ENCODE results near the gene SDS. TPM values are rescaled to one million over a fixed set of nuclear protein-coding genes. Genes with fewer than 3 reads are reported as not detected.

Gene SDS
- total and polyA plus RNA-seq, 2 of the 13 experiments (the other 11 are each of a cell fraction or from before 2014, with no cell fraction given) = not detected

- Histone ChIP-seq H2AFZ (ENCODE audit: low read length) (no peak overlapping the region), H3K9ac (ENCODE audit: insufficient read depth, low read depth, low read length) (no peak overlapping the region), H3K27ac (ENCODE audit: extremely low read length, insufficient read depth, low read length) (no peak overlapping the region), H4K20me1 (ENCODE audit: insufficient read depth, low read length) (no peaks in the 10 kb centered on the region; the same call in 1 of the 2 replicates), H3K9me3 (ENCODE audit: low read length) (no peaks in the 10 kb centered on the region), H3K4me2 (ENCODE audit: low read depth, low read length) (no peak overlapping the region), H3K36me3 (replicated peaks in 1 of 2; ENCODE audit: control insufficient read depth in 1 of 2, insufficient read depth in 2 of 2, low read length in 2 of 2) (no peaks in the 10 kb centered on the region), H3K4me1 (ENCODE audit: insufficient read depth, low read length) (0 out of 2 replicates have a peak, but pooled peaks cover 9% of the 10 kb centered on the region), H3K79me2 (ENCODE audit: insufficient read depth, low read length) (no peaks in the 10 kb centered on the region), H3K4me3 (replicated peaks in 1 of 3; ENCODE audit: insufficient read depth in 1 of 3, low read depth in 2 of 3, low read length in 3 of 3) (no peak overlapping the region), H3K27me3 (ENCODE audit: control insufficient read depth in 1 of 2, insufficient read depth in 2 of 2, low read length in 2 of 2) (peaks cover 3% of the 10 kb centered on the region in 2 experiments; a peak in 1 of 5 replicates)
- BruUV-seq (replicated peaks) = no TSS peak
- in situ Hi-C loops (cut with HindIII; ENCODE audit: extremely low pct_ligation_motif_present, low pct_unique_long_range_greater_than_20kb) (no loop called here), intact Hi-C loops (cut with micrococcal nuclease; ENCODE audit: unreplicated experiment) (no loop called here)
- 0% methylated on average over 1 of the region's 16 CpGs for WGBS (ENCODE audit: low lambda C conversion rate)
- ATAC-seq (no peak), FAIRE-seq (no peak), DNase-seq (ENCODE audit: low spot score) (no peak)
- TF ChIP-seq HDAC2 (CRISPR knock-in tag; IDR thresholded peaks at IDR 0.05) (no peak), RBFOX2 (IDR thresholded peaks at IDR 0.05; ENCODE audit: low read depth, low read length) (no peak), FOXK2 (IDR thresholded peaks at IDR 0.05) (no peak), ZNF598 (CRISPR knock-in tag; IDR thresholded peaks at IDR 0.05; ENCODE audit: borderline replicate concordance) (no peak), ZNF580 (CRISPR knock-in tag; IDR thresholded peaks at IDR 0.05; ENCODE audit: borderline replicate concordance, low read depth) (no peak), ZUFSP (CRISPR knock-in tag; IDR thresholded peaks at IDR 0.05; ENCODE audit: borderline replicate concordance) (no peak), ZNF513 (CRISPR knock-in tag; conservative IDR thresholded peaks at IDR 0.05) (no peak), ATF3 (CRISPR knock-in tag; IDR thresholded peaks at IDR 0.05) (no peak), RFX1 (IDR thresholded peaks at IDR 0.05) (no peak), GATAD2A (CRISPR knock-in tag; IDR thresholded peaks at IDR 0.05) (no peak)
- TF ChIP-seq, protein P1, sequence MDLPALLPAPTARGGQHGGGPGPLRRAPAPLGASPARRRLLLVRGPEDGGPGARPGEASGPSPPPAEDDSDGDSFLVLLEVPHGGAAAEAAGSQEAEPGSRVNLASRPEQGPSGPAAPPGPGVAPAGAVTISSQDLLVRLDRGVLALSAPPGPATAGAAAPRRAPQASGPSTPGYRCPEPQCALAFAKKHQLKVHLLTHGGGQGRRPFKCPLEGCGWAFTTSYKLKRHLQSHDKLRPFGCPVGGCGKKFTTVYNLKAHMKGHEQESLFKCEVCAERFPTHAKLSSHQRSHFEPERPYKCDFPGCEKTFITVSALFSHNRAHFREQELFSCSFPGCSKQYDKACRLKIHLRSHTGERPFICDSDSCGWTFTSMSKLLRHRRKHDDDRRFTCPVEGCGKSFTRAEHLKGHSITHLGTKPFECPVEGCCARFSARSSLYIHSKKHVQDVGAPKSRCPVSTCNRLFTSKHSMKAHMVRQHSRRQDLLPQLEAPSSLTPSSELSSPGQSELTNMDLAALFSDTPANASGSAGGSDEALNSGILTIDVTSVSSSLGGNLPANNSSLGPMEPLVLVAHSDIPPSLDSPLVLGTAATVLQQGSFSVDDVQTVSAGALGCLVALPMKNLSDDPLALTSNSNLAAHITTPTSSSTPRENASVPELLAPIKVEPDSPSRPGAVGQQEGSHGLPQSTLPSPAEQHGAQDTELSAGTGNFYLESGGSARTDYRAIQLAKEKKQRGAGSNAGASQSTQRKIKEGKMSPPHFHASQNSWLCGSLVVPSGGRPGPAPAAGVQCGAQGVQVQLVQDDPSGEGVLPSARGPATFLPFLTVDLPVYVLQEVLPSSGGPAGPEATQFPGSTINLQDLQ (CRISPR knock-in tag; IDR thresholded peaks at IDR 0.05) = no peak
- ChIA-PET POLR2A (no interaction called here), CTCF (ENCODE audit: low intra/inter-chr PET ratio, low total read pairs) (no interaction called here)
These were observed 6.7 kb downstream of the SDS start for GRCh38 chr12:113396828-113397496.
